Lower leg skin (tissue), 3 donors: Measurements from ENCODE around the gene IL6R.

ENCODE experiments used
- POLR2A ChIP-seq, 2 donors: fragments of 450-650 bp; IDR thresholded peaks; one replicate each; pipeline ENCODE4 v1.6.1; 2016 to 2017; ENCODE audit warnings: antibody characterized with exemption in 2 of 2, mild to moderate bottlenecking in 1 of 2, moderate library complexity in 1 of 2
- TF ChIP-seq, protein P1 (sequence below), 3 donors: fragments of 450-650 bp; IDR thresholded peaks; one replicate each; pipeline ENCODE4 v1.5.1; 2016; ENCODE audit warnings: antibody characterized with exemption in 3 of 3, mild to moderate bottlenecking in 3 of 3, moderate library complexity in 2 of 3

DNA sequence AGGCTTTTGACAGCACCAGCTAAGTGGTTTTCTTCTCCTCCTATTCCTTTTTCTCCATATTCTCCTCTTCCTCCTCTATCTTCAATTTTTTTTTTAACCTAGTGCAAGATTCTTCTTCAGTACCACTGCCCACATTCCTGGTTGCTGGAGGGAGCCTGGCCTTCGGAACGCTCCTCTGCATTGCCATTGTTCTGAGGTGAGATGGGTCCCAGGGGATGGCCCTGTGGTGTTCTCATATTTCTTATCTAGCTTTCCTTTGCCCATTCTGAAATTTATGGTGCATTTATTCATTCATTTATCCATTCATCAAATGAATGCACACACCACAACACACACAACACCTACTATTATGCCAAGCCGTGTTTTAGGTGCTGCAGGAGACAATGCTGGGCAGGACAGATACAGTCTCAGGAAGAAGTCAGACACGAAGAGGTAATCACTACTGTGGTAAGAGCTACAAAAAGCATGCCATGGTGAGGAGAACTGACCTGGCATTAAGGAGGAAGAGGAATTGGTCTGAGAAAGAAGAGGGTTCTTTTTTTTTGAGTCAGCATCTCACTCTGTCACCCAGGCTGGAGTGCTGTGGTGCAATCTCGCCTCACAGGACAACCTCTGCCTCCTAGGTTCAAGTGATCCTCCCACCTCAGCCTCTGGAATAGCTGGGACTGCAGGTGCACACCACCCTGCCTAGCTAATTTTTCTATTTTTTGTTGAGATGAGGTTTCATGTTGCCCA is 49.4 kb downstream of the IL6R start:
- TF ChIP-seq, protein P1, sequence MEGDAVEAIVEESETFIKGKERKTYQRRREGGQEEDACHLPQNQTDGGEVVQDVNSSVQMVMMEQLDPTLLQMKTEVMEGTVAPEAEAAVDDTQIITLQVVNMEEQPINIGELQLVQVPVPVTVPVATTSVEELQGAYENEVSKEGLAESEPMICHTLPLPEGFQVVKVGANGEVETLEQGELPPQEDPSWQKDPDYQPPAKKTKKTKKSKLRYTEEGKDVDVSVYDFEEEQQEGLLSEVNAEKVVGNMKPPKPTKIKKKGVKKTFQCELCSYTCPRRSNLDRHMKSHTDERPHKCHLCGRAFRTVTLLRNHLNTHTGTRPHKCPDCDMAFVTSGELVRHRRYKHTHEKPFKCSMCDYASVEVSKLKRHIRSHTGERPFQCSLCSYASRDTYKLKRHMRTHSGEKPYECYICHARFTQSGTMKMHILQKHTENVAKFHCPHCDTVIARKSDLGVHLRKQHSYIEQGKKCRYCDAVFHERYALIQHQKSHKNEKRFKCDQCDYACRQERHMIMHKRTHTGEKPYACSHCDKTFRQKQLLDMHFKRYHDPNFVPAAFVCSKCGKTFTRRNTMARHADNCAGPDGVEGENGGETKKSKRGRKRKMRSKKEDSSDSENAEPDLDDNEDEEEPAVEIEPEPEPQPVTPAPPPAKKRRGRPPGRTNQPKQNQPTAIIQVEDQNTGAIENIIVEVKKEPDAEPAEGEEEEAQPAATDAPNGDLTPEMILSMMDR (IDR thresholded peaks at IDR 0.05), result no peak
- no peak for TF ChIP-seq POLR2A (IDR thresholded peaks at IDR 0.05)
